Astrocyte of the cerebellum (primary cell): ENCODE results near the gene NRBP1.

ENCODE experiments used
- DNase-seq: peaks from one replicate; pipeline ENCODE4 v3.0.0-alpha.2; 2011; ENCODE audit warnings: low read depth
- H3K4me3 ChIP-seq: 2 replicates; pipeline ENCODE4 v1.5.1; 2011; ENCODE audit warnings: mild to moderate bottlenecking, low read depth, low read length, moderate library complexity
- CTCF ChIP-seq: IDR thresholded peaks from 2 replicates; pipeline ENCODE4 v1.5.1; 2012; ENCODE audit warnings: low read length, low read depth, moderate library complexity, mild to moderate bottlenecking; ENCODE audit errors: missing control alignments
- in situ Hi-C: cut with HindIII; loops from 2 replicates; pipeline ENCODE4 v1.10.0; 2017; ENCODE audit warnings: low sequenced_read_pairs

Gene NRBP1

DNA sequence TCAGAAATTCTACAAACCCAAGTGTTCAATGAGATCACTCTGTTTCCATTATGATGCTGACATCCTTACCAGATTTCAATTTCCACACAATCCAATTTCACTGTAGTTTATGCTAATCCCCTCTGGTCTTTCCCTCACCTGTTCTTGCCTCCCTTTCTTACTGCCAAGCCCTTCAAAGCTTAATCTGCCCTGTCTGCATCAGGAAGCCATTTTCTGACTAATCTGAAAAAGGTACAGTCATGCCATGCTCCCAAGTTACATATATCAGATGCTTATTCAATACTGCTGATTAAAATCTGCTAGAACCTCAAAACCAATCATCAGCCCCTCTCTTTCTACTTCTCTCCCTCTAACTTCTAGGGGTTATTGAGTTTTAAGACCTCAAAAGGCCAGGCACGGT is 22.7 kb downstream of the NRBP1 start:
- H3K4me3 ChIP-seq = no peak overlapping the region
- TF ChIP-seq CTCF = no peak
- no peak for DNase-seq
- in situ Hi-C loops = no loop called here

DNA sequence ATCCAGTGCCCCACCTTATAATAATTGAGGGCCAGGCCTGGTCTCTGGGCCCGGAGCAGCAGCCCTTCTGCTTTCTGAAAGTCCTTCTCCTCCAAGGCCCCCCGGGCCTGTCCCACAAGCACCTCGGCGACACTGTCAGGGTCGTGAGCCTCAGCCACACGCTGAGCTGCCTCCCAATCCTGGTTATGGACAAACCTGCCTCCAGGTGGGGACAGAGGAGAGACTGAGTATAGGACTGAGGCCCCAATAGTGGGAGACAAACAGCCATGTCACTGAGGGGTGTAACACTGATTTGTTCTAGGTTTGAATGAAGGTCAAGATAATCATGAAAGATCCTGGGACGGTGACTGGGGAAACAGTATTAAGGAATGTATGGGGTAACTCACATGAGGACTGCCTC is 25.5 kb downstream of the NRBP1 start:
- TF ChIP-seq CTCF = no peak
- in situ Hi-C loops = no loop called here
- DNase-seq = no peak
- no peak overlapping the region for H3K4me3 ChIP-seq

DNA sequence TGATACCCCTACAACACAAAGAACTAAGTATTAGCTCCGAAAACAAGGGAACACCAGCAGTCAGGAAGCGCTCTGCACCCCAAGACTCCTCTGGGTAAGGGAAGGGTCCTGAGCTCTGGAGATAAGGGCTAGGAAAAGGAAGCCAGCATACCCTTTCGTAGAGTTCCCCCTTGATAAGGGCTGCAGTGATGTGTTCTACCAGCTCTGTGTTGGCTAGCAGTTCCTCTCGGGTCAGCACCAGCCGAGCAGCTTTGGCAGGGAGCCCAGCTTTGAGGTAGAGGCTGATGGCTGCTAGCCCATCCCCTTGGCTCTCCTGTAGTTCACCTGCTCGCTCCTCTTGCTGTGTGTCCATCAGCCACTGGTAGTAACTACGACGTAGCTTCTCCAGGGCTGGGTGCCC is 32.7 kb downstream of the NRBP1 start:
- TF ChIP-seq CTCF = no peak
- in situ Hi-C loops = no loop called here
- no peak for DNase-seq
- no peak overlapping the region for H3K4me3 ChIP-seq

GRCh38 chr2:27464443-27464842 is 36.0 kb downstream of the NRBP1 start:
- in situ Hi-C loops = no loop called here
- no peak overlapping the region for H3K4me3 ChIP-seq
- no peak for DNase-seq
- no peak for TF ChIP-seq CTCF

DNA sequence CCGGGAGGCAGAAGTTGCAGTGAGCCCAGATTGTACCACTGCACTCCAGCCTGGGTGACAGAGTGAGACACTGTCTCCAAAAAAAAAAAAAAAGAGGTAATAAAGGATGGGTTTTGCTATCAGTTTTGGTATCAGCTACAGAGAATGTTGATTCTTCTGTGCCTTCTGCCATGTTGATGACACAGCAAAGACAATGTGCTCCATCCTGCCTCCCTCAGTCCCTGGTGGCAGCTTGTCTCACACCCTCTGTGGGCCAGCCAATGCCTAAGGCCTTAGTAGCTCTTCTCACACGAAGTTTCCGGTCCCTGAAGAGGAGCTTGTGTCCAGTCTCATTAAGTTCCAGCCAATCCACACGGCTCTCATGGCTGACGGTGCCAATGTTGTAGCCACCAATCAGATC is 43.5 kb downstream of the NRBP1 start:
- in situ Hi-C loops = no loop called here
- H3K4me3 ChIP-seq = no peak overlapping the region
- TF ChIP-seq CTCF = no peak
- no peak for DNase-seq

DNA sequence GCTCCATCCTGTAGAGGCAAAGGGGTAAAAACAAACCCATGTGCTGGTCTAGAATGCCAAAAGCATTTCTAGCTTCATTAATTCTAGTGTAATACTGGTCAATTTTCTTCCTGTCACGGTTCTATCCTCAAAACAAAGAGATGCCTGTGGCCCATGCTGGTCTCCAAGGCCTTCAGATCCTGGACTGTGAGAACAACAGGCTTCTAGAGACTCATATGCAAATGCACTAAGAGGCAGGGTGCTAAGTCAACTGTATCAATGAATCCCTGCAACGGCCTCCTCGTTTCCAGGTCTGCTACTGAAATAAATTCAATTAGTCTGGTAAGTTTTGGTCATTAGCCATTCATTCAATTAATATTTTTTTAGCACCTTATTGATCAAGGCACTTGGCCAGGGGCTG is 57.1 kb downstream of the NRBP1 start:
- no peak for TF ChIP-seq CTCF
- no peak for DNase-seq
- in situ Hi-C loops = no loop called here
- no peak overlapping the region for H3K4me3 ChIP-seq

DNA sequence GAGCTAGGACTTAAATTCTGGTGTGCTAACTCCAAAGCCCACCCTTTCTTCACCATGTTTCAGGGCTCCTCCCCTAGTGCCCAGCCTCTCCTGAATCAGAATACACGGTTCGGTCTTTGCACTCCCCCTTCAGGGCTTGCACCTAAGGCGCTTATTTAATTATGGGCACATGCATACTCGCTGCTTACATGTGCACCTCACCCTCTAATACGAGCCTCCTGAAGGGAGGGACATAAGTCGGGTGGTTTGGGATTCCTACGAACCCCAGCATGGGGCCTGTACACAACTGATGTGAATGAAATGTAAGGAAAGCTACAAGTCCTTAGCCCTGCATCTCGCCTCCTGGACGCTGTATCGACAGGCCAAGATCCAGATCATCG is 60.7 kb downstream of the NRBP1 start:
- no peak for DNase-seq

More for the DNA sequence above, 60.7 kb downstream of the NRBP1 start:
- in situ Hi-C loops = no loop called here
- peak; percentile 33 for TF ChIP-seq CTCF
- H3K4me3 ChIP-seq = peak overlapping the region; percentile 68
